22Rv1 (cell line): Measurements from ENCODE around the gene TMEM151A.

Experiments
- CTCF ChIP-seq: fragments of 450-650 bp; IDR thresholded peaks from 2 replicates; pipeline ENCODE4 v1.5.1; 2017; ENCODE audit warnings: mild to moderate bottlenecking
- ZFX ChIP-seq: fragments of 450-650 bp; IDR thresholded peaks from 2 replicates; pipeline ENCODE4 v1.6.1; 2017; ENCODE audit warnings: antibody characterized with exemption, borderline replicate concordance

GRCh38 chr11:66335531-66336233 is 44.0 kb downstream of the TMEM151A start:
- TF ChIP-seq CTCF (no peak), ZFX (no peak)
